ENCODE results near the gene SREBF2. TPM values are rescaled to one million over a fixed set of nuclear protein-coding genes. Genes with fewer than 3 reads are reported as not detected.

SREBF2 gene
- polyA plus RNA-seq, 3 donors: 22.2 to 25.1 (median 24.5) TPM

- Mint-ChIP-seq H3K27ac (peak overlapping the region in 2 of 7 donors; percentile 18 to 42), H3K4me3 (no peak overlapping the region), H3K9me3 (peaks cover 0 to 1% (median 0%) of the 10 kb centered on the region in 7 donors), H3K27me3 (ENCODE audit: low read depth in 3 of 3) (peaks cover 0 to 15% (median 2%) of the 10 kb centered on the region in 3 donors), H3K36me3 (peaks cover 0 to 1% of the 10 kb centered on the region in 2 donors), H3K4me1 (peaks cover 16% of the 10 kb centered on the region)
- no peak overlapping the region for H3K27ac ChIP-seq (ENCODE audit: low read depth in 1 of 2, low read length in 2 of 2)
- H3K9ac ChIP-seq (ENCODE audit: insufficient read depth, low read length, poor library complexity, severe bottlenecking): no peak overlapping the region
- peak overlapping the region; percentile 29 for H2AFZ ChIP-seq (ENCODE audit: insufficient read depth, low read depth, low read length, poor library complexity, severe bottlenecking)
- H3K36me3 ChIP-seq (replicated peaks in 1 of 2; ENCODE audit: control insufficient read depth in 1 of 2, insufficient read depth in 2 of 2, low read length in 2 of 2): no peaks in the 10 kb centered on the region
- TF ChIP-seq CTCF (IDR thresholded peaks at IDR 0.05): no peak
- no peaks in the 10 kb centered on the region for H4K20me1 ChIP-seq (ENCODE audit: insufficient read depth, low read length)
- no peaks in the 10 kb centered on the region for H3K27me3 ChIP-seq (ENCODE audit: control insufficient read depth in 2 of 2, insufficient read depth in 2 of 2, low read length in 2 of 2)
- H3K4me2 ChIP-seq (replicated peaks; ENCODE audit: extremely low read depth, low read length, poor library complexity, severe bottlenecking): no peak overlapping the region
- WGBS (ENCODE audit: insufficient coverage): 92% methylated on average over 5 of the region's 7 CpGs
- peaks cover 16 to 19% of the 10 kb centered on the region in 2 donors for H3K4me1 ChIP-seq (ENCODE audit: control insufficient read depth in 1 of 2, insufficient read depth in 2 of 2, low read length in 2 of 2)
- intact Hi-C loops (cut with micrococcal nuclease): no loop called here
- no peak for DNase-seq
- no peaks in the 10 kb centered on the region for H3K9me3 ChIP-seq (replicated peaks in 1 of 2; ENCODE audit: control insufficient read depth in 1 of 2, insufficient read depth in 1 of 2, low read length in 2 of 2)
- no peak overlapping the region for H3K4me3 ChIP-seq (replicated peaks in 1 of 3; ENCODE audit: low read depth in 2 of 3, low read length in 3 of 3)
- peaks cover 17% of the 10 kb centered on the region for H3K79me2 ChIP-seq (ENCODE audit: insufficient read depth, low read length)
Measured at GRCh38 chr22:41949297-41949965, 116.5 kb downstream of the SREBF2 start.

GRCh38 chr22:41951898-41952474 lies 119.1 kb downstream of the SREBF2 start, which contains the start of gene SMIM45:
Gene SMIM45 (plus strand): TSS chr22:41952150.
- DNase-seq: no peak
- Histone ChIP-seq H3K36me3 (replicated peaks in 1 of 2; ENCODE audit: control insufficient read depth in 1 of 2, insufficient read depth in 2 of 2, low read length in 2 of 2) (no peaks in the 10 kb centered on the region), H3K4me1 (ENCODE audit: control insufficient read depth in 1 of 2, insufficient read depth in 2 of 2, low read length in 2 of 2) (peaks cover 3 to 6% of the 10 kb centered on the region in 2 donors), H3K4me3 (replicated peaks in 1 of 3; ENCODE audit: low read depth in 2 of 3, low read length in 3 of 3) (no peak within 1 kb of the TSS), H3K79me2 (ENCODE audit: insufficient read depth, low read length) (no peaks in the 10 kb centered on the region), H4K20me1 (ENCODE audit: insufficient read depth, low read length) (no peaks in the 10 kb centered on the region), H3K27me3 (ENCODE audit: control insufficient read depth in 2 of 2, insufficient read depth in 2 of 2, low read length in 2 of 2) (no peaks in the 10 kb centered on the region), H3K4me2 (replicated peaks; ENCODE audit: extremely low read depth, low read length, poor library complexity, severe bottlenecking) (no peak within 1 kb of the TSS), H3K9ac (ENCODE audit: insufficient read depth, low read length, poor library complexity, severe bottlenecking) (no peak within 1 kb of the TSS), H3K27ac (ENCODE audit: low read depth in 1 of 2, low read length in 2 of 2) (no peak within 1 kb of the TSS), H2AFZ (ENCODE audit: insufficient read depth, low read depth, low read length, poor library complexity, severe bottlenecking) (no peak within 1 kb of the TSS), H3K9me3 (replicated peaks in 1 of 2; ENCODE audit: control insufficient read depth in 1 of 2, insufficient read depth in 1 of 2, low read length in 2 of 2) (no peaks in the 10 kb centered on the region)
- Mint-ChIP-seq H3K9me3 (peaks cover 0 to 1% (median 0%) of the 10 kb centered on the region in 7 donors), H3K4me3 (no peak within 1 kb of the TSS), H3K4me1 (peaks cover 3% of the 10 kb centered on the region), H3K27ac (peak within 1 kb of the TSS in 1 of 7 donors; percentile 65), H3K36me3 (no peaks in the 10 kb centered on the region), H3K27me3 (ENCODE audit: low read depth in 3 of 3) (peaks cover 0 to 13% (median 2%) of the 10 kb centered on the region in 3 donors)
- WGBS (ENCODE audit: insufficient coverage): 91% methylated on average over 10 of the region's 16 CpGs
- intact Hi-C loops (cut with micrococcal nuclease): no loop called here
- TF ChIP-seq CTCF (IDR thresholded peaks at IDR 0.05): no peak

Data from CD14-positive monocyte (primary cell).